HepG2 (cell line): ENCODE measurements around the gene TUBB3. TPM values are rescaled to one million over a fixed set of nuclear protein-coding genes. Genes with fewer than 3 reads are reported as not detected.

Source experiments
- ARHGAP35 ChIP-seq: sonication (generic); formaldehyde crosslinking; IDR thresholded peaks from 2 replicates; pipeline ENCODE4 v1.9.0; 2022; ENCODE audit warnings: mild to moderate bottlenecking, inconsistent platforms, moderate library complexity, missing genetic modification reagents, borderline replicate concordance
- FOXK2 ChIP-seq: fragments of 450-650 bp; IDR thresholded peaks from 2 replicates; pipeline ENCODE4 v1.6.1; 2016
- GATA4 ChIP-seq: sonication (generic); IDR thresholded peaks from 2 replicates; pipeline ENCODE4 v1.6.1; 2016; ENCODE audit warnings: antibody characterized with exemption, low read depth, borderline replicate concordance
- HIVEP1 ChIP-seq: sonication (generic); formaldehyde crosslinking; IDR thresholded peaks from 2 replicates; pipeline ENCODE4 v1.4.0; 2020; ENCODE audit warnings: mild to moderate bottlenecking, missing genetic modification reagents
- MEIS2 ChIP-seq: sonication (generic); formaldehyde crosslinking; IDR thresholded peaks from 2 replicates; pipeline ENCODE4 v1.9.0; 2021; ENCODE audit warnings: mild to moderate bottlenecking, missing genetic modification reagents
- NCOR1 ChIP-seq: fragments of 200-600 bp; sonication (generic); IDR thresholded peaks from 2 replicates; pipeline ENCODE4 v1.7.0; 2017; ENCODE audit warnings: antibody characterized with exemption, low read length, borderline replicate concordance
- PATZ1 ChIP-seq: sonication (generic); formaldehyde crosslinking; IDR thresholded peaks from 2 replicates; pipeline ENCODE4 v1.4.0; 2020; ENCODE audit warnings: missing genetic modification reagents
- SP140L ChIP-seq: sonication (generic); formaldehyde crosslinking; IDR thresholded peaks from 2 replicates; pipeline ENCODE4 v1.4.0; 2020; ENCODE audit warnings: missing genetic modification reagents, borderline replicate concordance
- SRY ChIP-seq: sonication (generic); formaldehyde crosslinking; IDR thresholded peaks from 2 replicates; pipeline ENCODE4 v1.8.0; 2022; ENCODE audit warnings: mild to moderate bottlenecking, missing genetic modification reagents
- SYNCRIP ChIP-seq: fragments of 200-400 bp; formaldehyde crosslinking; IDR thresholded peaks from 2 replicates; pipeline ENCODE4 v1.6.1; 2018; ENCODE audit warnings: mild to moderate bottlenecking, low read depth, low read length; ENCODE audit not compliant: insufficient read depth
- TSC22D2 ChIP-seq: sonication (generic); formaldehyde crosslinking; IDR thresholded peaks from 2 replicates; pipeline ENCODE4 v1.5.1; 2020; ENCODE audit warnings: missing genetic modification reagents, mild to moderate bottlenecking, borderline replicate concordance
- ZNF552 ChIP-seq: sonication (generic); formaldehyde crosslinking; IDR thresholded peaks from 2 replicates; pipeline ENCODE4 v1.9.0; 2022; ENCODE audit warnings: missing genetic modification reagents, mild to moderate bottlenecking, borderline replicate concordance
- ZNF598 ChIP-seq: sonication (generic); formaldehyde crosslinking; IDR thresholded peaks from 2 replicates; pipeline ENCODE4 v1.5.1; 2020; ENCODE audit warnings: mild to moderate bottlenecking, missing genetic modification reagents, borderline replicate concordance
- ZNF609 ChIP-seq: sonication (generic); formaldehyde crosslinking; IDR thresholded peaks from 2 replicates; pipeline ENCODE4 v1.4.0; 2020; ENCODE audit warnings: mild to moderate bottlenecking, missing genetic modification reagents, borderline replicate concordance
- ZNF761 ChIP-seq: sonication (generic); formaldehyde crosslinking; conservative IDR thresholded peaks from 2 replicates; pipeline ENCODE4 v1.4.0; 2020; ENCODE audit warnings: mild to moderate bottlenecking, missing genetic modification reagents
- ZNF841 ChIP-seq: sonication (generic); formaldehyde crosslinking; IDR thresholded peaks from 2 replicates; pipeline ENCODE4 v1.8.1; 2023; ENCODE audit warnings: missing genetic modification reagents, borderline replicate concordance
- ZSCAN30 ChIP-seq: sonication (generic); formaldehyde crosslinking; IDR thresholded peaks from 2 replicates; pipeline ENCODE4 v1.5.0; 2020; ENCODE audit warnings: mild to moderate bottlenecking, missing genetic modification reagents
- polyA plus RNA-seq, 8 experiments: library from polyadenylated mRNA; depleted of rRNA in 3 of 8; stranded (reverse) in 7 of 8; unstranded in 1 of 8; fragments of >200 nt; fragmentation: Illumina TruSeq in 4 of 8; extraction: Trizol in 4 of 8; gene quantifications; 2 replicates each; pipeline versions ENCODE4 v1.2.1 to v1.2.3, GENCODE V29; 2011 to 2016; ENCODE audit warnings: low read depth in 4 of 8, missing spikeins in 1 of 8, mixed read lengths in 1 of 8; ENCODE audit not compliant: insufficient read depth in 1 of 8
- total RNA-seq, 5 experiments: library from RNA; depleted of rRNA; stranded (reverse); fragments of >200 nt; fragmentation: Illumina TruSeq; extraction: Trizol; gene quantifications; 2 replicates each; pipeline ENCODE4 v1.2.3, GENCODE V29; 2016; ENCODE audit warnings: low read depth in 1 of 5
- TF ChIP-seq, protein P1 (sequence below): sonication (generic); formaldehyde crosslinking; IDR thresholded peaks from 2 replicates; pipeline ENCODE4 v1.5.0; 2020; ENCODE audit warnings: mild to moderate bottlenecking, missing genetic modification reagents, moderate library complexity
- TF ChIP-seq, protein P2 (sequence below): sonication (generic); formaldehyde crosslinking; IDR thresholded peaks from 2 replicates; pipeline ENCODE4 v1.8.0; 2022; ENCODE audit warnings: missing genetic modification reagents, mild to moderate bottlenecking, borderline replicate concordance

TUBB3 gene
- total and polyA plus RNA-seq, 2 of the 13 experiments (the other 11 are each of a cell fraction or from before 2014, with no cell fraction given), result 110 to 185 TPM

- no peak for TF ChIP-seq SRY
- peak; percentile 77; the same call in 1 of the 2 replicates for TF ChIP-seq ARHGAP35 (CRISPR knock-in tag)
- TF ChIP-seq PATZ1 (CRISPR knock-in tag), result peak; percentile 86; the same call in 1 of the 2 replicates
- no peak for TF ChIP-seq HIVEP1 (CRISPR knock-in tag)
- no peak for TF ChIP-seq ZNF598 (CRISPR knock-in tag)
- no peak for TF ChIP-seq FOXK2
- TF ChIP-seq ZNF552 (CRISPR knock-in tag), result no peak
- TF ChIP-seq SP140L (CRISPR knock-in tag), result no peak
- 0 out of 2 replicates have a peak, but pooled peaks have one; percentile 30 for TF ChIP-seq ZSCAN30 (CRISPR knock-in tag)
- TF ChIP-seq ZNF609, result peak; percentile 38
- no peak for TF ChIP-seq ZNF761 (CRISPR knock-in tag)
- no peak for TF ChIP-seq ZNF841 (CRISPR knock-in tag)
- peak; percentile 20; the same call in 1 of the 2 replicates for TF ChIP-seq GATA4
- TF ChIP-seq, protein P1, sequence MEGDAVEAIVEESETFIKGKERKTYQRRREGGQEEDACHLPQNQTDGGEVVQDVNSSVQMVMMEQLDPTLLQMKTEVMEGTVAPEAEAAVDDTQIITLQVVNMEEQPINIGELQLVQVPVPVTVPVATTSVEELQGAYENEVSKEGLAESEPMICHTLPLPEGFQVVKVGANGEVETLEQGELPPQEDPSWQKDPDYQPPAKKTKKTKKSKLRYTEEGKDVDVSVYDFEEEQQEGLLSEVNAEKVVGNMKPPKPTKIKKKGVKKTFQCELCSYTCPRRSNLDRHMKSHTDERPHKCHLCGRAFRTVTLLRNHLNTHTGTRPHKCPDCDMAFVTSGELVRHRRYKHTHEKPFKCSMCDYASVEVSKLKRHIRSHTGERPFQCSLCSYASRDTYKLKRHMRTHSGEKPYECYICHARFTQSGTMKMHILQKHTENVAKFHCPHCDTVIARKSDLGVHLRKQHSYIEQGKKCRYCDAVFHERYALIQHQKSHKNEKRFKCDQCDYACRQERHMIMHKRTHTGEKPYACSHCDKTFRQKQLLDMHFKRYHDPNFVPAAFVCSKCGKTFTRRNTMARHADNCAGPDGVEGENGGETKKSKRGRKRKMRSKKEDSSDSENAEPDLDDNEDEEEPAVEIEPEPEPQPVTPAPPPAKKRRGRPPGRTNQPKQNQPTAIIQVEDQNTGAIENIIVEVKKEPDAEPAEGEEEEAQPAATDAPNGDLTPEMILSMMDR (CRISPR knock-in tag), result no peak
- peak; percentile 60; the same call in 1 of the 2 replicates for TF ChIP-seq MEIS2 (CRISPR knock-in tag)
- TF ChIP-seq, protein P2, sequence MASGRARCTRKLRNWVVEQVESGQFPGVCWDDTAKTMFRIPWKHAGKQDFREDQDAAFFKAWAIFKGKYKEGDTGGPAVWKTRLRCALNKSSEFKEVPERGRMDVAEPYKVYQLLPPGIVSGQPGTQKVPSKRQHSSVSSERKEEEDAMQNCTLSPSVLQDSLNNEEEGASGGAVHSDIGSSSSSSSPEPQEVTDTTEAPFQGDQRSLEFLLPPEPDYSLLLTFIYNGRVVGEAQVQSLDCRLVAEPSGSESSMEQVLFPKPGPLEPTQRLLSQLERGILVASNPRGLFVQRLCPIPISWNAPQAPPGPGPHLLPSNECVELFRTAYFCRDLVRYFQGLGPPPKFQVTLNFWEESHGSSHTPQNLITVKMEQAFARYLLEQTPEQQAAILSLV (CRISPR knock-in tag), result no peak
- TF ChIP-seq NCOR1, result peak; percentile 10; the same call in 1 of the 2 replicates
- no peak for TF ChIP-seq SYNCRIP
- no peak for TF ChIP-seq TSC22D2
Measured at GRCh38 chr16:89922477-89922883, 662 bp upstream of the TUBB3 start (continued).
